Hepatocyte (in vitro differentiated cells): ENCODE measurements around the gene POFUT1.

Experiments used
- EZH2phosphoT487 ChIP-seq: fragments of 200-600 bp; sonication (generic); IDR thresholded peaks from one replicate; pipeline ENCODE4 v1.6.1; 2018; ENCODE audit warnings: antibody characterized with exemption, mild to moderate bottlenecking, low read depth, moderate library complexity; ENCODE audit not compliant: unreplicated experiment, severe bottlenecking
- TF ChIP-seq, protein P1 (sequence below): fragments of 200-600 bp; sonication (generic); IDR thresholded peaks from 2 replicates; pipeline ENCODE4 v1.5.1; 2016; ENCODE audit warnings: antibody characterized with exemption, mild to moderate bottlenecking; ENCODE audit not compliant: poor library complexity

DNA sequence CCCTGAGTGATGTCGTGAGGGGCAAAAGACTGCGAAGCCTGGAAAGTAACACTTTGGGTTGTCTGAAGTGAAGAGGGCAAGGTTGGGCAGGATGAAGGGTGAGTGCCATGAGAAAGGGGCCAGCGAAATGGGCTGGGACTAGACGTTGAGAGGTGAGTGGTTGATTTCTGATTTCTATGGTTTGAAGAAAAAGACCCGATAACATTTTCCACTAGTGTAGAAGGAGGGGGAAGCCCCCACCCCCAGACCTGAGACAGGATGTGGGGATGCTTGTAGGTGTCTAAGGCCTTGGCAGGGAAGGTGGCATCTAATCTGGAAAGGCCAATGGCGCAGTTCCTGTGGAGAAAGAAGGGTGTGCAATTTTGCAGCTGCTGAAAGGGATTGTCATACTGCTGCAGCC is 44.5 kb downstream of the POFUT1 start:
- no peak for TF ChIP-seq EZH2phosphoT487
- TF ChIP-seq, protein P1, sequence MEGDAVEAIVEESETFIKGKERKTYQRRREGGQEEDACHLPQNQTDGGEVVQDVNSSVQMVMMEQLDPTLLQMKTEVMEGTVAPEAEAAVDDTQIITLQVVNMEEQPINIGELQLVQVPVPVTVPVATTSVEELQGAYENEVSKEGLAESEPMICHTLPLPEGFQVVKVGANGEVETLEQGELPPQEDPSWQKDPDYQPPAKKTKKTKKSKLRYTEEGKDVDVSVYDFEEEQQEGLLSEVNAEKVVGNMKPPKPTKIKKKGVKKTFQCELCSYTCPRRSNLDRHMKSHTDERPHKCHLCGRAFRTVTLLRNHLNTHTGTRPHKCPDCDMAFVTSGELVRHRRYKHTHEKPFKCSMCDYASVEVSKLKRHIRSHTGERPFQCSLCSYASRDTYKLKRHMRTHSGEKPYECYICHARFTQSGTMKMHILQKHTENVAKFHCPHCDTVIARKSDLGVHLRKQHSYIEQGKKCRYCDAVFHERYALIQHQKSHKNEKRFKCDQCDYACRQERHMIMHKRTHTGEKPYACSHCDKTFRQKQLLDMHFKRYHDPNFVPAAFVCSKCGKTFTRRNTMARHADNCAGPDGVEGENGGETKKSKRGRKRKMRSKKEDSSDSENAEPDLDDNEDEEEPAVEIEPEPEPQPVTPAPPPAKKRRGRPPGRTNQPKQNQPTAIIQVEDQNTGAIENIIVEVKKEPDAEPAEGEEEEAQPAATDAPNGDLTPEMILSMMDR, result no peak
